Gastroesophageal sphincter (tissue), 4 donors: ENCODE measurements around the gene RIMBP2. TPM values are rescaled to one million over a fixed set of nuclear protein-coding genes. Genes with fewer than 3 reads are reported as not detected.

Experiments used
- ATAC-seq: fragments of 150-250 bp; one replicate; pipeline ENCODE4 v1.9.1; 2016; ENCODE audit warnings: mild to moderate bottlenecking, moderate library complexity
- H3K27ac ChIP-seq, 4 donors: fragments of 200-600 bp; sonication (generic) in 3 of 4; 1 replicate in 3 of 4; 2 replicates in 1 of 4; pipeline ENCODE4 v1.5.1; 2016 to 2019
- H3K27me3 ChIP-seq: fragments of 200-600 bp; sonication (generic); one replicate; pipeline ENCODE4 v1.5.1; 2019
- H3K36me3 ChIP-seq, 2 donors: fragments of 200-600 bp; sonication (generic); one replicate each; pipeline ENCODE4 v1.5.1; 2019; ENCODE audit warnings: control low read depth in 1 of 2
- H3K4me1 ChIP-seq, 3 donors: fragments of 200-600 bp; sonication (generic); 1 replicate in 2 of 3; 2 replicates in 1 of 3; pipeline ENCODE4 v1.5.1; 2016 to 2019; ENCODE audit warnings: control low read depth in 2 of 3
- H3K4me3 ChIP-seq, 2 donors: fragments of 200-600 bp; sonication (generic); one replicate each; pipeline ENCODE4 v1.5.1; 2019; ENCODE audit warnings: mild to moderate bottlenecking in 1 of 2, moderate library complexity in 1 of 2
- H3K9me3 ChIP-seq, 3 donors: fragments of 200-600 bp; sonication (generic); one replicate each; pipeline ENCODE4 v1.5.1; 2017 to 2019; ENCODE audit warnings: control low read depth in 2 of 3
- CTCF ChIP-seq, 4 experiments: fragments of 200-600 bp in 2 of 4; fragments of 450-650 bp in 2 of 4; sonication (generic) in 1 of 4; IDR thresholded peaks; one replicate each; pipeline ENCODE4 v1.5.1; 2017 to 2019; ENCODE audit warnings: antibody characterized with exemption in 4 of 4, mild to moderate bottlenecking in 2 of 4, moderate library complexity in 2 of 4
- EP300 ChIP-seq: sonication (generic); formaldehyde crosslinking; IDR thresholded peaks from one replicate; pipeline ENCODE4 v1.6.1; 2017; ENCODE audit warnings: antibody characterized with exemption, mild to moderate bottlenecking
- POLR2A ChIP-seq, 2 donors: fragments of 450-650 bp; IDR thresholded peaks; one replicate each; pipeline ENCODE4 v1.6.1; 2017; ENCODE audit warnings: antibody characterized with exemption in 2 of 2, mild to moderate bottlenecking in 2 of 2, moderate library complexity in 1 of 2
- POLR2AphosphoS5 ChIP-seq: sonication (generic); formaldehyde crosslinking; IDR thresholded peaks from one replicate; pipeline ENCODE4 v1.6.1; 2017; ENCODE audit warnings: antibody characterized with exemption
- WGBS, 2 donors: methylation state at CpG; one replicate each; pipeline ENCODE4 v1.1.5; 2018; ENCODE audit warnings: low coverage in 1 of 2; 5-methylcytosine and 5-hydroxymethylcytosine counted together
- total RNA-seq, 4 donors: library from RNA; depleted of rRNA; stranded (reverse); fragments of >200 nt; gene quantifications; one replicate each; pipeline ENCODE4 v1.1.0, GENCODE V29; 2016

Gene RIMBP2
- total RNA-seq, 4 donors from 2014 or later = 0.42 to 1.1 (median 0.60) TPM

GRCh38 chr12:130413909-130414308 is 302.2 kb downstream of the RIMBP2 start:
- no CpG with 5 or more reads among the region's 18 CpGs for WGBS, 2 donors
- H3K4me3 ChIP-seq = no peak overlapping the region
- no peaks in the 10 kb centered on the region for H3K9me3 ChIP-seq
- H3K27me3 ChIP-seq = peaks cover 12% of the 10 kb centered on the region
- no peak overlapping the region for H3K27ac ChIP-seq
- no peaks in the 10 kb centered on the region for H3K4me1 ChIP-seq
- TF ChIP-seq POLR2A (IDR thresholded peaks at IDR 0.05) = no peak
- no peak for TF ChIP-seq EP300
- TF ChIP-seq POLR2AphosphoS5 = no peak
- no peak for TF ChIP-seq CTCF (IDR thresholded peaks at IDR 0.05)
- no peak for ATAC-seq
- no peaks in the 10 kb centered on the region for H3K36me3 ChIP-seq

- no peak for ATAC-seq
- Histone ChIP-seq H3K27me3 (peaks cover 15% of the 10 kb centered on the region), H3K4me3 (no peak overlapping the region), H3K4me1 (no peaks in the 10 kb centered on the region), H3K9me3 (no peaks in the 10 kb centered on the region), H3K27ac (no peak overlapping the region), H3K36me3 (no peaks in the 10 kb centered on the region)
- TF ChIP-seq EP300 (no peak), POLR2AphosphoS5 (no peak), CTCF (IDR thresholded peaks at IDR 0.05) (no peak), POLR2A (IDR thresholded peaks at IDR 0.05) (no peak)
- WGBS, 2 donors = 83 to 97% methylated on average over 6 of the region's 8 CpGs
Measured at GRCh38 chr12:130412384-130412783, 303.7 kb downstream of the RIMBP2 start.

- WGBS, 2 donors = 50 to 60% methylated on average over 2 to 5 of the region's 7 CpGs
Measured at GRCh38 chr12:130405332-130405731, 310.8 kb downstream of the RIMBP2 start.

GRCh38 chr12:130401703-130402102 is 314.4 kb downstream of the RIMBP2 start:
- no peaks in the 10 kb centered on the region for H3K4me1 ChIP-seq
- no peaks in the 10 kb centered on the region for H3K9me3 ChIP-seq
- no peak for ATAC-seq
- TF ChIP-seq CTCF (IDR thresholded peaks at IDR 0.05) (peak in 1 of 4 experiments; percentile 11), EP300 (no peak), POLR2A (IDR thresholded peaks at IDR 0.05) (no peak), POLR2AphosphoS5 (no peak)
- H3K36me3 ChIP-seq = no peaks in the 10 kb centered on the region
- H3K4me3 ChIP-seq = no peak overlapping the region
- H3K27ac ChIP-seq = no peak overlapping the region
- 50 to 58% methylated on average over 1 to 4 of the region's 6 CpGs for WGBS, 2 donors
- no peaks in the 10 kb centered on the region for H3K27me3 ChIP-seq

More at GRCh38 chr12:130405332-130405731, 310.8 kb downstream of the RIMBP2 start:
- no peaks in the 10 kb centered on the region for H3K36me3 ChIP-seq
- H3K27me3 ChIP-seq = peaks cover 4% of the 10 kb centered on the region
- TF ChIP-seq CTCF (IDR thresholded peaks at IDR 0.05) = no peak
- no peaks in the 10 kb centered on the region for H3K4me1 ChIP-seq
- no peak for ATAC-seq
- H3K27ac ChIP-seq = no peak overlapping the region
- no peaks in the 10 kb centered on the region for H3K9me3 ChIP-seq
- H3K4me3 ChIP-seq = no peak overlapping the region

GRCh38 chr12:130398100-130398848 is 317.8 kb downstream of the RIMBP2 start:
- WGBS, 2 donors = 54 to 62% methylated on average over 5 to 9 of the region's 12 CpGs
- TF ChIP-seq EP300 (no peak), POLR2AphosphoS5 (no peak), POLR2A (IDR thresholded peaks at IDR 0.05) (no peak), CTCF (IDR thresholded peaks at IDR 0.05) (no peak)
- no peaks in the 10 kb centered on the region for H3K36me3 ChIP-seq
- ATAC-seq = no peak
- peaks cover 15% of the 10 kb centered on the region for H3K27me3 ChIP-seq
- no peaks in the 10 kb centered on the region for H3K9me3 ChIP-seq
- H3K4me3 ChIP-seq = no peak overlapping the region
- no peak overlapping the region for H3K27ac ChIP-seq
- H3K4me1 ChIP-seq = no peaks in the 10 kb centered on the region
